CD14-positive monocyte (primary cell): ENCODE measurements around the gene SH2D4B. TPM values are rescaled to one million over a fixed set of nuclear protein-coding genes. Genes with fewer than 3 reads are reported as not detected.

Experiments
- DNase-seq, 3 donors: peaks; one replicate each; pipeline ENCODE4 v3.0.0-alpha.2; 2011 to 2022
- H2AFZ ChIP-seq: 2 replicates; pipeline ENCODE4 v1.6.0; 2012; ENCODE audit warnings: mild to moderate bottlenecking, low read depth, low read length, inconsistent platforms; ENCODE audit not compliant: insufficient read depth, poor library complexity, severe bottlenecking
- H3K27ac ChIP-seq, 2 donors: 1 replicate in 1 of 2; 2 replicates in 1 of 2; pipeline ENCODE4 v1.5.1; 2012 to 2013; ENCODE audit warnings: low read length in 2 of 2, control low read depth in 1 of 2, inconsistent platforms in 1 of 2, low read depth in 1 of 2, mild to moderate bottlenecking in 1 of 2
- H3K27me3 ChIP-seq, 2 donors: one replicate each; pipeline versions ENCODE4 v1.6.0 to v1.6.1; 2011 to 2013; ENCODE audit warnings: low read length in 2 of 2; ENCODE audit not compliant: control insufficient read depth in 2 of 2, insufficient read depth in 2 of 2
- H3K36me3 ChIP-seq, 2 donors: replicated peaks in 1 of 2; 1 replicate in 1 of 2; 2 replicates in 1 of 2; pipeline versions ENCODE4 v1.5.1 to v1.6.1; 2012 to 2013; ENCODE audit warnings: low read length in 2 of 2, control low read depth in 1 of 2, inconsistent platforms in 1 of 2, mild to moderate bottlenecking in 1 of 2; ENCODE audit not compliant: insufficient read depth in 2 of 2, control insufficient read depth in 1 of 2
- H3K4me1 ChIP-seq, 2 donors: 1 replicate in 1 of 2; 2 replicates in 1 of 2; pipeline versions ENCODE4 v1.5.1 to v1.6.1; 2012 to 2013; ENCODE audit warnings: low read length in 2 of 2, control low read depth in 1 of 2, inconsistent platforms in 1 of 2, mild to moderate bottlenecking in 1 of 2, moderate library complexity in 1 of 2; ENCODE audit not compliant: insufficient read depth in 2 of 2, control insufficient read depth in 1 of 2
- H3K4me2 ChIP-seq: replicated peaks from 2 replicates; pipeline ENCODE3; 2012; ENCODE audit warnings: low read length, moderate library complexity, mild to moderate bottlenecking; ENCODE audit not compliant: poor library complexity, severe bottlenecking; ENCODE audit errors: extremely low read depth
- H3K4me3 ChIP-seq, 3 experiments: fragments of 200-600 bp in 1 of 3; sonication (generic) in 1 of 3; replicated peaks in 1 of 3; 1 replicate in 2 of 3; 2 replicates in 1 of 3; pipeline ENCODE4 v1.5.1; 2011 to 2013; ENCODE audit warnings: low read length in 3 of 3, mild to moderate bottlenecking in 3 of 3, control low read depth in 2 of 3, low read depth in 2 of 3, inconsistent platforms in 1 of 3, moderate library complexity in 1 of 3
- H3K79me2 ChIP-seq: 2 replicates; pipeline ENCODE4 v1.6.0; 2012; ENCODE audit warnings: mild to moderate bottlenecking, control low read depth, inconsistent platforms, low read length, moderate library complexity; ENCODE audit not compliant: insufficient read depth
- H3K9ac ChIP-seq: 2 replicates; pipeline ENCODE4 v1.6.0; 2017; ENCODE audit warnings: low read length, mild to moderate bottlenecking; ENCODE audit not compliant: insufficient read depth, poor library complexity, severe bottlenecking
- H3K9me3 ChIP-seq, 2 donors: replicated peaks in 1 of 2; 1 replicate in 1 of 2; 2 replicates in 1 of 2; pipeline versions ENCODE4 v1.5.1 to v1.6.1; 2012 to 2013; ENCODE audit warnings: low read length in 2 of 2, control low read depth in 1 of 2; ENCODE audit not compliant: control insufficient read depth in 1 of 2, insufficient read depth in 1 of 2
- H4K20me1 ChIP-seq: 2 replicates; pipeline ENCODE4 v1.6.0; 2012; ENCODE audit warnings: mild to moderate bottlenecking, low read length, control low read depth, moderate library complexity; ENCODE audit not compliant: insufficient read depth
- H3K27ac Mint-ChIP-seq, 7 donors: one replicate each; pipeline ENCODE4 v1.8.0; 2020; ENCODE audit warnings: mild to moderate bottlenecking in 7 of 7, mixed read lengths in 7 of 7, moderate library complexity in 6 of 7, inconsistent platforms in 2 of 7
- H3K27me3 Mint-ChIP-seq, 3 donors: one replicate each; pipeline ENCODE4 v1.8.0; 2021 to 2022; ENCODE audit warnings: low read depth in 3 of 3, mild to moderate bottlenecking in 3 of 3, mixed read lengths in 3 of 3, moderate library complexity in 3 of 3, inconsistent platforms in 1 of 3
- H3K36me3 Mint-ChIP-seq, 2 donors: one replicate each; pipeline ENCODE4 v1.8.0; 2020; ENCODE audit warnings: mixed read lengths in 2 of 2, inconsistent platforms in 1 of 2, mild to moderate bottlenecking in 1 of 2
- H3K4me1 Mint-ChIP-seq: one replicate; pipeline ENCODE4 v1.8.0; 2020; ENCODE audit warnings: mild to moderate bottlenecking, mixed read lengths
- H3K4me3 Mint-ChIP-seq, 2 donors: one replicate each; pipeline ENCODE4 v1.8.0; 2020; ENCODE audit warnings: mild to moderate bottlenecking in 2 of 2, mixed read lengths in 2 of 2, moderate library complexity in 1 of 2
- H3K9me3 Mint-ChIP-seq, 7 donors: one replicate each; pipeline ENCODE4 v1.8.0; 2020 to 2022; ENCODE audit warnings: mixed read lengths in 7 of 7, mild to moderate bottlenecking in 6 of 7, moderate library complexity in 6 of 7, inconsistent platforms in 2 of 7
- WGBS: methylation state at CpG from one replicate; pipeline ENCODE4 v1.1.5; 2013; ENCODE audit warnings: missing lambda C conversion rate; ENCODE audit not compliant: insufficient coverage; 5-methylcytosine and 5-hydroxymethylcytosine counted together
- intact Hi-C, 2 donors: fragments of 100-400 bp; cut with micrococcal nuclease; formaldehyde crosslinking; loops; one replicate each; pipeline versions ENCODE4 v1.15.0 to v1.15.1; 2023
- polyA plus RNA-seq, 3 donors: library from polyadenylated mRNA; depleted of rRNA in 1 of 3; unstranded in 2 of 3; stranded (reverse) in 1 of 3; fragments of 300-500 nt in 2 of 3; fragments of >200 nt in 1 of 3; fragmentation: Illumina TruSeq in 2 of 3; gene quantifications; 1 replicate in 2 of 3; 2 replicates in 1 of 3; pipeline ENCODE4 v1.2.3, GENCODE V29; 2012 to 2021
- TF ChIP-seq, protein P1 (sequence below): fragments of 200-600 bp; IDR thresholded peaks from one replicate; pipeline ENCODE4 v1.8.0; 2022; ENCODE audit warnings: antibody characterized with exemption, mild to moderate bottlenecking

The SH2D4B gene
- polyA plus RNA-seq, 3 donors, result 0.01 TPM; not detected in 2

DNA sequence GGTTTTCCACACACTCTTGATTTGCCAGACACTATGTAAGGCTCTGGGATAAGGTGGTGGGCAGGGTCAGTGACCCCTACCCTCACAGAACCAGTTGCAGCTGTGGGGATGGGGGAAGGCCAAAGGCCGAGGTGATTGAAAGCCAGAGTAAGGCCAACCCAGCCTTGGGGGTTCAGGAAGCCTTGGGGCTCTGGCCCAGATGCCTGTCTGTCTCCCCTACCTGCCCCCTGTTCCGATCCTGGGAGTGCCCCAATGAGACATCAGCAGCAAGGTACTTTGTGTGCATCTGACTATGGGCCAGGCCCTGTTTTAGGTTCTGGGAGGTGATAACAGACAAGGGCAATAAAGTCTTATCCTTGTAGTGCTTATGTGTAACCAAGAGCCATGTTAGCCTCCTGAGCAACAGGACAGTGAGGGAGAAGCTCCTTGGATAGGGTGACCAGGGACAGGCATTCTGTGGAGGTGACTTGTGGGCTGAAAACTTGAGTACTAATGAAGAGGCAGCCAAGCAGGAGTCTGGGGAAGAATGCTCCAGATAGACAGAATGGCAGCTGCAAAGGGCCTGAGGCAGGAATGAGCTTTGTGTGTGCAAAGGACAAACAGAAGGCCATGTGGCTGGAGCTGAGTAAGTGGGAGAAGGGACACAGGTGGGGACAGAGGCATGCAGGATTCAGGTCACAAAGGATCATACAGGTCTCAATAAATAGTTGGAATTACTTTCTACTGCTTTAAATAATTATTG lies 48.2 kb upstream of the SH2D4B start:
- H3K27ac ChIP-seq, result peak overlapping the region; percentile 44 to 90
- H3K79me2 ChIP-seq, result peaks cover 100% of the 10 kb centered on the region
- peaks cover 100% of the 10 kb centered on the region in 2 donors for H3K4me1 ChIP-seq
- peaks cover 84% of the 10 kb centered on the region for H4K20me1 ChIP-seq
- H3K36me3 Mint-ChIP-seq, result peaks cover 53 to 58% of the 10 kb centered on the region in 2 donors
- peaks cover 0 to 12% (median 0%) of the 10 kb centered on the region in 7 donors for H3K9me3 Mint-ChIP-seq
- intact Hi-C loops, result no loop called here
- no peak overlapping the region for H3K4me2 ChIP-seq
- H3K9ac ChIP-seq, result no peak overlapping the region
- H3K9me3 ChIP-seq, result no peaks in the 10 kb centered on the region
- TF ChIP-seq, protein P1, sequence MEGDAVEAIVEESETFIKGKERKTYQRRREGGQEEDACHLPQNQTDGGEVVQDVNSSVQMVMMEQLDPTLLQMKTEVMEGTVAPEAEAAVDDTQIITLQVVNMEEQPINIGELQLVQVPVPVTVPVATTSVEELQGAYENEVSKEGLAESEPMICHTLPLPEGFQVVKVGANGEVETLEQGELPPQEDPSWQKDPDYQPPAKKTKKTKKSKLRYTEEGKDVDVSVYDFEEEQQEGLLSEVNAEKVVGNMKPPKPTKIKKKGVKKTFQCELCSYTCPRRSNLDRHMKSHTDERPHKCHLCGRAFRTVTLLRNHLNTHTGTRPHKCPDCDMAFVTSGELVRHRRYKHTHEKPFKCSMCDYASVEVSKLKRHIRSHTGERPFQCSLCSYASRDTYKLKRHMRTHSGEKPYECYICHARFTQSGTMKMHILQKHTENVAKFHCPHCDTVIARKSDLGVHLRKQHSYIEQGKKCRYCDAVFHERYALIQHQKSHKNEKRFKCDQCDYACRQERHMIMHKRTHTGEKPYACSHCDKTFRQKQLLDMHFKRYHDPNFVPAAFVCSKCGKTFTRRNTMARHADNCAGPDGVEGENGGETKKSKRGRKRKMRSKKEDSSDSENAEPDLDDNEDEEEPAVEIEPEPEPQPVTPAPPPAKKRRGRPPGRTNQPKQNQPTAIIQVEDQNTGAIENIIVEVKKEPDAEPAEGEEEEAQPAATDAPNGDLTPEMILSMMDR, result no peak
- no peak overlapping the region for H3K4me3 Mint-ChIP-seq
- peak overlapping the region; percentile 49 to 97 (median 95) for H3K27ac Mint-ChIP-seq
- peak overlapping the region in 1 of 3 experiments; percentile 66 for H3K4me3 ChIP-seq
- no peaks in the 10 kb centered on the region for H3K27me3 ChIP-seq
- 100% methylated on average over 1 of the region's 2 CpGs for WGBS
- H3K4me1 Mint-ChIP-seq, result peaks cover 100% of the 10 kb centered on the region
- H3K27me3 Mint-ChIP-seq, result peaks cover 0 to 5% (median 0%) of the 10 kb centered on the region in 3 donors
- DNase-seq, result no peak
- H3K36me3 ChIP-seq, result peaks cover 18 to 31% of the 10 kb centered on the region in 2 donors
- H2AFZ ChIP-seq, result no peak overlapping the region

DNA sequence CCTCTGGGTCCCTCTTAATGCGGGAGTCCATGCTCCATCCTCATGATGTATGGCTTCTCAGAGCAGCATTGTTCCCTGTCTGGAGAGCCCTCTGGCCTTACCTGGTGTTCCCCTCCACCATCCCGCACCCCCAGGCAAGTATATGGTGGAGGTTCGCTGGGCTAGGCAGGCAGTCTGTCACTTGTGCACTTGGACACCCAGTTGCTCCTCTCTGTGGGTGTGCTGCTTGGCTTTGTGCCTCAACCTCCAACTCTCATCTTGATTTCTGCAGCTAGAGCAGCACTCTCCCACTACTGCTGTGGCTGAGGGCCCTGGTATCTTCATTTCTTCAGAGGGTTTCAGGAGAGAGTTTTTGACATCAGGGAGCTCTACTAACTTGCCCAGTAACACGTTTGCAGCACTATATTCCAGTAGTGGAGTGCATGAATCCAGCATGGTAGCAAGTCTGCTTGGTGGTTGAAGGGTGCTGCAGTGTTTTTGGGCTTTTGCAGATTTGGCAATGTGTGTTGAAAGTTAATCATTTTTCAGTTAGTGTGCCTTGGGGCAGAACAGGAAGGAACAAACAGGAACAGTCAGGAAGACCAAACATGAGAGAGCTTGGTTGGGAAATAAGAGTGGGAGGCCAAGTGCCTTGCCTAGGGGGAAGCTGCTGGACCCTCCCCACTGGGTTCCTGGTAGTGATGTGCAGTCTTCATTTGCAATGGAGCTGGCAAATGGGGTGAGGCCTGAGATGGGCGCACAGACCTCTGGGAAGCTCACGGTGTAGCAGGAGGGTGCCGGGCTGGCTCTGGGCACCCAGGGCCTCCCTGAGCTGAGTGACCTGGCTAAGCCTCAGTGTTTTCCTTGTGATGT lies 46.2 kb upstream of the SH2D4B start:
- peaks cover 72% of the 10 kb centered on the region for H4K20me1 ChIP-seq
- intact Hi-C loops, result no loop called here
- peaks cover 99% of the 10 kb centered on the region for H3K4me1 Mint-ChIP-seq
- peak overlapping the region; percentile 57 for H3K4me2 ChIP-seq
- peak; percentile 58 to 89 (median 86) for DNase-seq
- H2AFZ ChIP-seq, result no peak overlapping the region
- H3K79me2 ChIP-seq, result peaks cover 100% of the 10 kb centered on the region
- WGBS, result 9% methylated on average over 4 of the region's 7 CpGs
- H3K27me3 Mint-ChIP-seq, result peaks cover 0 to 2% (median 0%) of the 10 kb centered on the region in 3 donors
- H3K27ac Mint-ChIP-seq, result peak overlapping the region; percentile 80 to 97 (median 90)
- H3K27me3 ChIP-seq, result no peaks in the 10 kb centered on the region
- H3K4me1 ChIP-seq, result peaks cover 99 to 100% of the 10 kb centered on the region in 2 donors
- peaks cover 63 to 70% of the 10 kb centered on the region in 2 donors for H3K36me3 Mint-ChIP-seq
- H3K9ac ChIP-seq, result no peak overlapping the region
- peaks cover 0 to 12% (median 0%) of the 10 kb centered on the region in 7 donors for H3K9me3 Mint-ChIP-seq
- H3K4me3 Mint-ChIP-seq, result peak overlapping the region in 1 of 2 donors; percentile 59
- H3K4me3 ChIP-seq, result peak overlapping the region in 1 of 3 experiments; percentile 55
- TF ChIP-seq, protein P1, result no peak
- peak overlapping the region; percentile 72 to 90 for H3K27ac ChIP-seq
- H3K9me3 ChIP-seq, result no peaks in the 10 kb centered on the region
- peaks cover 18 to 37% of the 10 kb centered on the region in 2 donors for H3K36me3 ChIP-seq
